ENCODE results near the gene OR5D16.
"Not testable (repeated sequence)": the region's sequence is repeated elsewhere in the genome, so short reads cannot be mapped to it uniquely, and the experiment has no call there.

OR5D16 gene

GRCh38 chr11:55882997-55883396, 44.4 kb downstream of the OR5D16 start, which contains the start of gene TRIM51:
TSS of gene TRIM51 (plus strand) at chr11:55883297. CDS start at chr11:55885429, 2,132 bp downstream.
- not testable (repeated sequence) for H3K9me3 ChIP-seq (ENCODE audit: control insufficient read depth, insufficient read depth, low read length); H4K20me1 ChIP-seq (ENCODE audit: control insufficient read depth, insufficient read depth, low read depth, low read length); H3F3A ChIP-seq (ENCODE audit: control insufficient read depth, insufficient read depth); H3K27me3 ChIP-seq (ENCODE audit: control insufficient read depth, low read length); H3K4me1 ChIP-seq (ENCODE audit: control insufficient read depth, low read length); H3K4me2 ChIP-seq (ENCODE audit: low read length); H3K4me3 ChIP-seq (ENCODE audit: low read length); H3K36me3 ChIP-seq (ENCODE audit: control insufficient read depth, low read length); H3K9me2 ChIP-seq (replicated peaks; ENCODE audit: control insufficient read depth, low read length); H3K79me2 ChIP-seq (ENCODE audit: control insufficient read depth, low read length); H3K27ac ChIP-seq (ENCODE audit: low read depth, low read length)

GRCh38 chr11:55884995-55885394, 46.4 kb downstream of the OR5D16 start:
- not testable (repeated sequence) for H3K9me3 ChIP-seq (ENCODE audit: control insufficient read depth, insufficient read depth, low read length); H3K27me3 ChIP-seq (ENCODE audit: control insufficient read depth, low read length); H3K4me1 ChIP-seq (ENCODE audit: control insufficient read depth, low read length); H3K9me2 ChIP-seq (replicated peaks; ENCODE audit: control insufficient read depth, low read length); H3K27ac ChIP-seq (ENCODE audit: low read depth, low read length); H4K20me1 ChIP-seq (ENCODE audit: control insufficient read depth, insufficient read depth, low read depth, low read length); H3K4me2 ChIP-seq (ENCODE audit: low read length); H3K4me3 ChIP-seq (ENCODE audit: low read length); H3K79me2 ChIP-seq (ENCODE audit: control insufficient read depth, low read length); H3F3A ChIP-seq (ENCODE audit: control insufficient read depth, insufficient read depth); H3K36me3 ChIP-seq (ENCODE audit: control insufficient read depth, low read length)

GRCh38 chr11:55885481-55885880, 46.9 kb downstream of the OR5D16 start:
- not testable (repeated sequence) for H3K36me3 ChIP-seq (ENCODE audit: control insufficient read depth, low read length); H3K9me3 ChIP-seq (ENCODE audit: control insufficient read depth, insufficient read depth, low read length); H3K4me3 ChIP-seq (ENCODE audit: low read length); H3K27me3 ChIP-seq (ENCODE audit: control insufficient read depth, low read length); H3K4me1 ChIP-seq (ENCODE audit: control insufficient read depth, low read length); H3K79me2 ChIP-seq (ENCODE audit: control insufficient read depth, low read length); H3K4me2 ChIP-seq (ENCODE audit: low read length); H3K9me2 ChIP-seq (replicated peaks; ENCODE audit: control insufficient read depth, low read length); H4K20me1 ChIP-seq (ENCODE audit: control insufficient read depth, insufficient read depth, low read depth, low read length); H3K27ac ChIP-seq (ENCODE audit: low read depth, low read length); H3F3A ChIP-seq (ENCODE audit: control insufficient read depth, insufficient read depth)
